NT2/D1 (cell line): ENCODE results near the gene MECR.

Source experiments
- SUZ12 ChIP-seq: IDR thresholded peaks from 2 replicates; pipeline ENCODE4 v1.6.1; 2011; ENCODE audit not compliant: insufficient read length, insufficient read depth; ENCODE audit errors: extremely low read depth
- ZNF274 ChIP-seq: IDR thresholded peaks from 2 replicates; pipeline ENCODE4 v1.6.1; 2011; ENCODE audit warnings: mild to moderate bottlenecking, low read depth, low read length

- TF ChIP-seq ZNF274 (no peak), SUZ12 (no peak)
These were observed 44.7 kb upstream of the MECR start for GRCh38 chr1:29275435-29275834.
